Smooth muscle cell (in vitro differentiated cells): Measurements from ENCODE around the gene RGSL1. TPM values are rescaled to one million over a fixed set of nuclear protein-coding genes. Genes with fewer than 3 reads are reported as not detected.

Experiments
- DNase-seq: peaks from one replicate; lab custom pipeline; 2025; ENCODE audit not compliant: unreplicated experiment; lab: John Stamatoyannopoulos, UW
- H2AFZ ChIP-seq: fragments of 200-600 bp; sonication (generic); 2 replicates; pipeline ENCODE4 v1.6.0; 2016; ENCODE audit warnings: antibody characterized with exemption, low read depth, mild to moderate bottlenecking
- H3F3A ChIP-seq: fragments of 200-600 bp; sonication (generic); 2 replicates; pipeline ENCODE4 v1.6.0; 2017; ENCODE audit warnings: antibody characterized with exemption, low read depth
- H3K27ac ChIP-seq: fragments of 200-600 bp; sonication (generic); 2 replicates; pipeline ENCODE4 v1.5.1; 2016; ENCODE audit warnings: low read depth, mild to moderate bottlenecking
- H3K27me3 ChIP-seq: fragments of 200-600 bp; sonication (generic); 2 replicates; pipeline ENCODE4 v1.6.1; 2016; ENCODE audit warnings: low read depth, mild to moderate bottlenecking
- H3K36me3 ChIP-seq: fragments of 200-600 bp; sonication (generic); 2 replicates; pipeline ENCODE4 v1.5.1; 2016; ENCODE audit warnings: low read depth
- H3K4me1 ChIP-seq: fragments of 200-600 bp; sonication (generic); 2 replicates; pipeline ENCODE4 v1.5.1; 2016; ENCODE audit warnings: low read depth
- H3K4me2 ChIP-seq: fragments of 200-600 bp; sonication (generic); 2 replicates; pipeline ENCODE4 v1.6.0; 2016; ENCODE audit warnings: mild to moderate bottlenecking
- H3K4me3 ChIP-seq: fragments of 200-600 bp; sonication (generic); 2 replicates; pipeline ENCODE4 v1.5.1; 2016; ENCODE audit warnings: mild to moderate bottlenecking
- H3K79me2 ChIP-seq: fragments of 200-600 bp; sonication (generic); 2 replicates; pipeline ENCODE4 v1.6.0; 2016; ENCODE audit warnings: low read depth, mild to moderate bottlenecking
- H3K9ac ChIP-seq: fragments of 200-600 bp; sonication (generic); 2 replicates; pipeline ENCODE4 v1.6.0; 2016; ENCODE audit warnings: low read depth
- H3K9me3 ChIP-seq: fragments of 200-600 bp; sonication (generic); replicated peaks from 2 replicates; pipeline ENCODE4 v1.5.1; 2016; ENCODE audit warnings: low read depth
- H4K20me1 ChIP-seq: fragments of 200-600 bp; sonication (generic); 2 replicates; pipeline ENCODE4 v1.6.0; 2016; ENCODE audit warnings: low read depth
- CTCF ChIP-seq: fragments of 200-600 bp; sonication (generic); IDR thresholded peaks from 2 replicates; pipeline ENCODE4 v1.5.1; 2017; ENCODE audit warnings: borderline replicate concordance, mild to moderate bottlenecking, antibody characterized with exemption; ENCODE audit not compliant: insufficient read depth, poor library complexity, severe bottlenecking
- WGBS: methylation state at CpG from one replicate; pipeline ENCODE4 v1.1.7; 2016; ENCODE audit warnings: low lambda C conversion rate; 5-methylcytosine and 5-hydroxymethylcytosine counted together
- polyA plus RNA-seq: library from polyadenylated mRNA; unstranded; fragments of >200 nt; fragmentation: Nextera tagmentation; extraction: Ambion mirVana; gene quantifications from 2 replicates; pipeline ENCODE4 v1.2.1, GENCODE V29; 2016
- total RNA-seq: library from RNA; depleted of rRNA; stranded (reverse); fragments of >200 nt; gene quantifications from 2 replicates; pipeline ENCODE4 v1.2.3, GENCODE V29; 2014

RGSL1 gene
- total and polyA plus RNA-seq, 2 experiments from 2014 or later: not detected

DNA sequence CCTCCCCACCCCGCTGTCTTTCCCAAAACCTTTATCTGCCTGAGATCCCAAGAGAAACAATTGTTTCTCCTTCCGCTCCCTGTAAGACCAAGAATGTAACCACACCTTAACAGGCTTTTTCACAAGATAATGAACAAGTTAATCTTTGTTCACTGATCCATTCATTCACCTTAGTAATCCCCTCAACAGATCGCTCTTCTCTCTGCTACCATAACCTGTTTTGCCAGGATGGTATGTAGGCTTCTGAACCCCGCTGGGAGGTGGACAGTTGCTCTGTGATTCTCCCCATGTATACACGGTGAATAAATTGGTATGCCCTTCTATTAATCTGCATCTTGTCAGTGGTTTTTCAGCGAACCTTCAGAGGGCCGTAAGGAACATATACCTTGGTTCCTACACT is 18.7 kb upstream of the RGSL1 start:
- no peak overlapping the region for H3K9ac ChIP-seq
- no peaks in the 10 kb centered on the region for H3F3A ChIP-seq
- no peaks in the 10 kb centered on the region for H3K36me3 ChIP-seq
- no peak overlapping the region for H3K27ac ChIP-seq
- no peaks in the 10 kb centered on the region for H3K27me3 ChIP-seq
- no peaks in the 10 kb centered on the region for H3K79me2 ChIP-seq
- WGBS: 92% methylated on average over 7 of the region's 7 CpGs
- no peak overlapping the region for H3K4me2 ChIP-seq
- no peak overlapping the region for H3K4me3 ChIP-seq
- H4K20me1 ChIP-seq: no peaks in the 10 kb centered on the region
- H3K9me3 ChIP-seq: no peaks in the 10 kb centered on the region
- peaks cover 3% of the 10 kb centered on the region for H3K4me1 ChIP-seq
- no peak overlapping the region for H2AFZ ChIP-seq
- no peak for DNase-seq
- TF ChIP-seq CTCF: no peak

DNA sequence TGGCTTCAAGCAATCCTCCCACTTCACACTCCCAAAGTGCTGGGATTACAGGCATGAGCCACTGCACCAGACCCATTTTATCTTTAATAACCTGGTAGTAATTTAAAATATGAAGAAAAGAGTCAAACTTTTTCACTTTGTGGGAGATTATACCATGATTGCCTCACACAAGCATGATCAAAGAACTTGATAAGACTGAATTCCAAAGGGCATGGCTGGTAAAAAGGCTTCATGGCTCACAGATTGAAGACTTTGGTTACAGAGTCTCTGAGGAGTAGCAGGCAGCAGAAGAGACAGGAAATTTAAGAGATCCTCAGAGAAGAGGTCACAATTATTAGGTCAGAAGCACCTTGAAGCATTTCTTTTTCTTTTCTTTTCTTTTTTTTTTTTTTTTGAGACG is 16.4 kb upstream of the RGSL1 start:
- Histone ChIP-seq H3F3A (no peaks in the 10 kb centered on the region), H3K4me2 (no peak overlapping the region), H3K36me3 (no peaks in the 10 kb centered on the region), H3K79me2 (no peaks in the 10 kb centered on the region), H2AFZ (no peak overlapping the region), H3K4me1 (peaks cover 3% of the 10 kb centered on the region), H4K20me1 (no peaks in the 10 kb centered on the region), H3K9ac (no peak overlapping the region), H3K9me3 (no peaks in the 10 kb centered on the region), H3K4me3 (no peak overlapping the region), H3K27me3 (no peaks in the 10 kb centered on the region), H3K27ac (no peak overlapping the region)
- 100% methylated on average over 1 of the region's 1 CpG for WGBS
- no peak for TF ChIP-seq CTCF
- DNase-seq: no peak

GRCh38 chr1:182438326-182438725 is 11.6 kb upstream of the RGSL1 start:
- Histone ChIP-seq H2AFZ (no peak overlapping the region), H4K20me1 (no peaks in the 10 kb centered on the region), H3F3A (no peaks in the 10 kb centered on the region), H3K79me2 (no peaks in the 10 kb centered on the region), H3K4me1 (no peaks in the 10 kb centered on the region), H3K9ac (no peak overlapping the region), H3K36me3 (no peaks in the 10 kb centered on the region), H3K4me3 (no peak overlapping the region), H3K4me2 (no peak overlapping the region), H3K9me3 (no peaks in the 10 kb centered on the region), H3K27me3 (no peaks in the 10 kb centered on the region), H3K27ac (no peak overlapping the region)
- DNase-seq: no peak
- no peak for TF ChIP-seq CTCF
- 100% methylated on average over 1 of the region's 1 CpG for WGBS

GRCh38 chr1:182441719-182442118 is 8.2 kb upstream of the RGSL1 start:
- no peak overlapping the region for H3K4me2 ChIP-seq
- H3K9me3 ChIP-seq: no peaks in the 10 kb centered on the region
- H2AFZ ChIP-seq: no peak overlapping the region
- H4K20me1 ChIP-seq: no peaks in the 10 kb centered on the region
- no peak overlapping the region for H3K9ac ChIP-seq
- H3K27ac ChIP-seq: no peak overlapping the region
- H3K4me3 ChIP-seq: no peak overlapping the region
- no peak for DNase-seq
- no peaks in the 10 kb centered on the region for H3K4me1 ChIP-seq
- H3K79me2 ChIP-seq: no peaks in the 10 kb centered on the region
- no peak for TF ChIP-seq CTCF
- no peaks in the 10 kb centered on the region for H3K36me3 ChIP-seq
- H3K27me3 ChIP-seq: no peaks in the 10 kb centered on the region
- WGBS: 97% methylated on average over 3 of the region's 3 CpGs
- H3F3A ChIP-seq: no peaks in the 10 kb centered on the region
